Measurements from ENCODE around the gene TERF2IP.

Gene TERF2IP, protein sequence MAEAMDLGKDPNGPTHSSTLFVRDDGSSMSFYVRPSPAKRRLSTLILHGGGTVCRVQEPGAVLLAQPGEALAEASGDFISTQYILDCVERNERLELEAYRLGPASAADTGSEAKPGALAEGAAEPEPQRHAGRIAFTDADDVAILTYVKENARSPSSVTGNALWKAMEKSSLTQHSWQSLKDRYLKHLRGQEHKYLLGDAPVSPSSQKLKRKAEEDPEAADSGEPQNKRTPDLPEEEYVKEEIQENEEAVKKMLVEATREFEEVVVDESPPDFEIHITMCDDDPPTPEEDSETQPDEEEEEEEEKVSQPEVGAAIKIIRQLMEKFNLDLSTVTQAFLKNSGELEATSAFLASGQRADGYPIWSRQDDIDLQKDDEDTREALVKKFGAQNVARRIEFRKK

DNA sequence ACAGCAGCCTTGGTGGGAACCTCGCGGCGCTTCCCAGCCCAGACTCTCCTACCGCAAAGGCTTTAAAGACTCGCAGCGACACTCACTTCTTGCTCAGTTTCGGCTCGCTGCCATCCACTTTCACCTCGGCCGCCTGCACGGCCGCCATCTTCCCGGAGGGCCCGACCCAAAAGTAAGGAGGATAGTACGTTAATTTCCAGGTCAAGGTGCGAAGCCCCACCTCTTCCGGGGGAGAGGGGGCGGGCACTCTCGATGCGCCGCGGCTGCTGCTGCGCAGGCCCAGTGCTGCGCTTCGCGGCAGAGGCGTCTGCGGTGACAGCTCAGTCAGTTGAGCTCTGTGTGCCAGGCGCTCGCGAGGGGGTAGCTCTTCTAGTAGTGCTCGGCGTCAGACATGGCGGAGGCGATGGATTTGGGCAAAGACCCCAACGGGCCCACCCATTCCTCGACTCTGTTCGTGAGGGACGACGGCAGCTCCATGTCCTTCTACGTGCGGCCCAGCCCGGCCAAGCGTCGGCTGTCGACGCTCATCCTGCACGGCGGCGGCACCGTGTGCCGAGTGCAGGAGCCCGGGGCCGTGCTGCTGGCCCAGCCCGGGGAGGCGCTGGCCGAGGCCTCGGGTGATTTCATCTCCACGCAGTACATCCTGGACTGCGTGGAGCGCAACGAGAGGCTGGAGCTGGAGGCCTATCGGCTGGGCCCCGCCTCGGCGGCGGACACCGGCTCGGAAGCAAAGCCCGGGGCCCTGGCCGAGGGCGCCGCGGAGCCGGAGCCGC, at the start of gene TERF2IP, which contains the start of gene KARS1:
TSS of gene TERF2IP (plus strand) at position 282 of the 773 bp plus-strand sequence. CDS start at position 392, 110 bp downstream.
TSS of gene KARS1 (minus strand) at position 174 of the 773 bp plus-strand sequence. CDS start at position 148, 26 bp downstream.
- peak; percentile 72 to 80 for DNase-seq (ENCODE audit: low read depth in 2 of 2)

DNA sequence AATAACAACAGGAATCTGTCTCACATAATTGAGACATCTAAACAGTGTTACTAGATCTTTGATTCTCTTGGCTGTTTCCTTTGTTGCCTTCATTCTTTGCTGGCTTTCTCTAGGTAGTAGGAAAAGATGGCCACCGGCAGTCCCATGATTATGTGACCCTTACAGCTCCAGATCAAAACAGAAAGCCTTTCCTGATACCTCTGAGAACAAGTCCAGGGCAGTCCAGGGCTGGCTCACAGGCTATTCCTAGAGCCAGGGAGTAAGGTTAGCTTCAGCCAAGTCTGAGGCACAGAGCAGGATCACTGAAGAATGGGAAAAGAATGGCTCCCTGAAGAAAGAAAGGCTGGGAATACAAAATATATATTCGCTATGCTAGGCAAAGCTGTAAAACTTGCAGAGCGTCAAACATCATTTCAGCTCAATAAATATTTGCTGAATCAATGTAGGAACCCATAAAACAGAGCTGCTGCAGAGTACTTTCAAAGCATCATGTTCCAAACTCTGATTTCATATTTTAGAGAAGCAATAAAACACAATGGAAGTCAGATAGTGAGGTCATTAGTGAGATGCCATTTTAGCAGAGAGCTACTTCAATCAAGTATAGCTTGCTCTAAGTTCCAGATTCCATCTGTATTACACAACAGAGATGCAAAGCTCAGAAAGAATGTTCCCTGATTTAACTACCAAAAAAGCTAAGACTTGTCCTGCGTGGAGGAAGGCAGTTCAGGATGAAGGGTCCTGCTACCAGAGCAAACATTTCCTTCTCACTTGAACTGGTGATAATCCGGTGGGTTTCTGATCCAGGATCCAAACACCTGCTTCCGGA, 47.9 kb upstream of the TERF2IP start:
- DNase-seq (ENCODE audit: low read depth in 2 of 2): no peak

DNA sequence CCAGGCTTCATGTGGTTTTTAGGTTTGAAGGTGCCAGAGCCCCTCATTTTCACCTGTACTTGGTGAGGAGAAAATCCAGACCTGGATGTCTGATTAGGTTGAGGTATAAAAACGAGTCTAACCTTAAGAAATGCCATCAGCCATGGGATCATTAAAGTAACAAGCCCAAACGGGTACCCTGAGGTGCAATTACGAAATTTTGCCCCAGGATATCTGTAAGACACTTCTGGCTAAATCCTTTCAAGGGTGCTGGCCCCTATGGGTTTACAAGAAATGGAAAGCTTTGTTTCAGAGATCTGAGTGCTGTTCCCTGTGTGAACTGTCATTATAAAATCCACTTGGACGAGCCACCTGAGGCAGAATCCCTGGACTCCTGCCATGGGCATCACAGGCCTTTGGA, 44.3 kb upstream of the TERF2IP start:
- no peak for DNase-seq (ENCODE audit: low read depth in 2 of 2)

DNA sequence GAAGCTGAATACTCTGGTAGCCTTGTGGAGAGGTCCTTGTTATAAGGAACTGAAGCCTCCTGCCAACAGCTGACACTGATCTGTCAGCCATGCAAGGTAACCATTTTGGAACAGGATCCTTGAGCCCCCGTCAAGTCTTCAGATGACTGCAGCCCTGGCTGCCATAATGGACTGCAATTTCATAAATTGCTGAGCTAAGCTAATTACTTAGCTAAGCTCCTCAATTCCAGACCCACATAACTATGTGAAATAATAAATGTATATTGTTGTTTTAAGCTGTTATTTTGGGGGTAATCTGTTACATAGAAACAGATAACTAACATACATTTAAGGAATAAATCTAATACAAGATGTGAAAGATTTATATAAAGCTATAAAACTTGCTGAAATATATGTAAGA, 41.1 kb upstream of the TERF2IP start:
- no peak for DNase-seq (ENCODE audit: low read depth in 2 of 2)

DNA sequence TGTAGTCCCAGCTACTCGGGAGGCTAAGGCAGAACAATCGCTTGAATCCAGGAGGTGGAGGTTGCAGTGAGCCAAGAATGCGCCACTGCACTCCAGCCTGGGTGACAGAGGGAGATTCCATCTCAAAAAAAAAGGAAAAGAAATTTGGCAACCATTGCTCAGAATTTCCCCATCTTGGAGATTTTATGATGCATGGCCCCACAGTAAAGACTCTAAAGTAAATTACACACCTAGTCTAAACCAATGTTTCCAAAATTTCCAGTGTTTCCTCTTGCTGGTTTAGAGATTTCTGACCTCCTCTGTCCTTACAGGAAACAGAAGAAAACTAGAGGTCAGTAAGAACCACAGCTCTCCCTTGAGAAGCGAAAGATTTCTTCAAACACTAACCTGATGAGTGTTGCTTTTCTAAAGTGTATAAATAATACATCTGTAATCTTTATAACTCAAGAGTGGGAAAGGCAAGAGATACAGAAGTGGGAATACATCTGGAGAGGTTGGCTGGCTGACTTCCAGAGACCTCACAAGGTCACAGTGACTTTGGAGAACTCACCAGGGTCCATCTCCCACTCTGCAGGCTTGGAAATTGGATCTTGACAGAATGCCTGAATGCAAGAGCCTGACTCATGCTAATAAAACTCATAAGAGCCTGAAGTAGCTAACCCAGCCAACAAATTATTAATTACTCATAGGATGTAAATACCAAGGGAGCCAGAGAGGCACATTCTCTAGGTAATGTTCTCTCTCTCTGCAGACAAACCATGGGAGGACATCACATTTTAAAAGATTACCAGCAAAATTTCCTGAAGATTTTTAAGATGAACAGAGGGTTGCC, 33.3 kb upstream of the TERF2IP start:
- no peak for DNase-seq (ENCODE audit: low read depth in 2 of 2)

DNA sequence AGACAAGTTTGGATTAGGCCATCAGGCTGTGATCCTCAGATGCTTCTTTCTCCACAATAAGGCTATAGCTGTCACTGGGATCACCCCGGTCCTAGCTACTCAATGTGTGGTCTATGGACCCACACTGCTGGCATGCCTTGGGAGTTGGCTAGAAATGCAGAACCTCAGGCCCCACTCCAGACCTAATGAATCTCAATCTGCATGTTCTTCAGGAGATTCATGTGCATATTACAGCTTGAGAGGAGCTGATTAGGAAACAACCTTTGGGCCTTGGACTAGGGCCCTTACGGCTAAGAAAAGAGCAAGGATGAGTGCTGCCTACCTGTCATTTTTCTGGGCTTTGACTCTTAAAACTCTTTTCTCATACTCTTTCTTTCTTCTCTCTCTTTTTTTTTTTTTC, 32.0 kb upstream of the TERF2IP start:
- DNase-seq (ENCODE audit: low read depth in 2 of 2): no peak

DNA sequence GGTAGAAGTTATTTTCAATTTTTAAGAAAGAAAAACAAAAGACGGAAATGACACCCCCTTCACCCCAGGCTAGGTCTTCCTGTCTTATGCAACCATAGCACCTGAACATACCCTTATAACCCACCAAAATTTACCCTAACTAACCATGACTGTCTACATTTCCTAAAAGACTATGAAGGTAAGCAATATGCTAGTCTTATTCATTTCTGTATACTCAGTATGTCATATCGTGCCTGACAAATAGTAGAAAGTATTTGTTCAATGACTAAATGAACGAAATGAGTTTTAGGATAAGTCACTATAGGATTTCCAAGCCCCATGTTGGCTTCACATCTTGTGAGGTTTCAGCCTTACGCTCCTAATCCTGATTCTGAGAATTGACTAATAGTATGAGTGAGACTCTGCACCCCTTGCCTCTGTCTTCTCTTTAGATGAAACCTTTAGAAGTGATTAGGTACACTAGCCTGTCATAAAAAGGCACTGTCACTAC, 31.0 kb upstream of the TERF2IP start:
- DNase-seq (ENCODE audit: low read depth in 2 of 2): no peak

DNA sequence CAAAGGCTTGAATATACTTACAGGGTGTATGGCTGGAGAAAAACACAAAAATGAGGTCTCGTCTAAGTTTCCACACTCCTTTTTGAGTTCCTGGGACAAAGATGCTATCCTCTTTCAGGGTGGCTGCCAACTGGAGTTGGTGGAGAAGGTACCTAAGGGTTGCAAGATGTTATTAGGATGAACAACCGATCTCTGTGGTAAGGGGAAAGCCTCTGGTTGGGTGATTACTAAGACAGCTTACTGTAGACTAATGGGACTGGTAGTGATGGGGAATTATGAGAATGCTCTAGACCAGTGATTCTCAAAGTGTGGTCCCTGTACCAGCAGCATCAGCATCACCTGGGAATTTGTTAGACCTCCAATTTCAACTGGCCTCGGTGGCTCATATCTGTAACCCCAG, 30.5 kb upstream of the TERF2IP start:
- no peak for DNase-seq (ENCODE audit: low read depth in 2 of 2)

DNA sequence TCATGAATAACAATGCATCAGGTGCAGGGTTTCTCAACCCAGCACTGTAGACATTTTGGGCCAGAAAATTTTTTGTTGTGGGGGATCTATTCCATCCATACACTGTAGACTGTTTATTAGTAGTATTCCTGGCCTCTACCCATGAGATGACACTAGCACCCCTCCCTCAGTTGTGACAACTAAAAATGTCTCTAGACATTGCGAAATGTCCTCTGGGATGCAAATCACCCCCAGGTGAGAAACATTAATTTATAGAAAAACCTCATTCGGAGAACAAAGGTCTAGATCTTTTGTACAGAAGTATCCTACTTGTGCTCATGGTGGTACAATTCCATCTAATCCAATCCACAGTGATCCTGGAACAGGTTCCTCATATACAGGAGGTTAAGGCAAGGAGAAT, 28.8 kb upstream of the TERF2IP start:
- DNase-seq (ENCODE audit: low read depth in 2 of 2): no peak

DNA sequence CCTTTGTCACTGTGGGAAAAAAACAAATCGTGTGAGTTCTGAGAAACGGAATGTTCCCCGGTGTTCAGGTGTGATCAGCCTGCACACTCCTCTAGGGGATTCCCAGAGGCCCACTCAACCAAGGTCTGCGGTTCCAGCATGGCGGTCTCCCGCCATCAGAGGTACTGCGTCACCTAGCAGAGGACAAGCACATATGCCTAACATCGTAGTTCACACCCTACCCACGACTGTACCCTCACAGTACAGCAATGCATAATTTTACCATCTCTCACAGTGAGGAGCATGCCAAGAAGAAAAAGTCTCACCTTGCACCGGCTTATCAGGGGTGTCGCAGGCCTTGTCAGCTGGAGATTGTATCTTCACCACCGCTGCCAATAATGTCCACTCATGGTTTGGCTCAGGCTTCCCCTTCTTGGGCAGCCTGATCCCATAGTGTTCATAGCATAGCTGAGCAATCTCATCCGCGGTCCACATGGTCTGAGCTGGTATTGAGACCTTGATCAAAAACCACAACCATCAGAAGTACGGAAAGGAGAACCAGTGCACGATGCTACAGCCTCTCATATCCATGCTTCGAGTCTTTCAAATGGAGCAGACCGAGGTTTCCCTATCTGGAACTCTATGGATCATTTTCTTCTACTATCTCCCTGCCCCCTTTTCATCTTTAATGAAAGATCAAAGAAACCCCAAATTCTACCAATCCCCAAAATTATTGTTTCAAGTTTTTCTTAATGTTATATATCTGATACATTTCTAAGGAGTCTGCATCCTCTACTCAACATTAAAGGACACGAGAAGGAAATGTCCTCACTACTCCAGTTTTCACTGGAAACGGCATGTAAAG, 27.0 kb upstream of the TERF2IP start:
- DNase-seq (ENCODE audit: low read depth in 2 of 2): no peak

DNA sequence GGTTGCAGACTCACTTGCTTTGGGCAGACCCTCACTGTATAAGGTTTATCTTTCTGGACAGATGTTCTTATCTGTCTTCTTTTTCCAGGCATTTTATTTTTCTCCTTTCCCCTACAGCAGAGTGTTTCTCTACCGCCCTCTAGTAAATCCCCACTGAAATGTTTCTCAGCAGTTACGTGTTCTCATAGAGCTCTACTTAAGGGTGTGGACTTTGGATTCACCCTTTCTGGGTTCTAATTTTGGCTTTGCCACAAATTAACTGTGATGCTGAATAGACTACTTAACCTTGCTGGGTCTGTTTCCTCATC, 26.4 kb upstream of the TERF2IP start:
- no peak for DNase-seq (ENCODE audit: low read depth in 2 of 2)

DNA sequence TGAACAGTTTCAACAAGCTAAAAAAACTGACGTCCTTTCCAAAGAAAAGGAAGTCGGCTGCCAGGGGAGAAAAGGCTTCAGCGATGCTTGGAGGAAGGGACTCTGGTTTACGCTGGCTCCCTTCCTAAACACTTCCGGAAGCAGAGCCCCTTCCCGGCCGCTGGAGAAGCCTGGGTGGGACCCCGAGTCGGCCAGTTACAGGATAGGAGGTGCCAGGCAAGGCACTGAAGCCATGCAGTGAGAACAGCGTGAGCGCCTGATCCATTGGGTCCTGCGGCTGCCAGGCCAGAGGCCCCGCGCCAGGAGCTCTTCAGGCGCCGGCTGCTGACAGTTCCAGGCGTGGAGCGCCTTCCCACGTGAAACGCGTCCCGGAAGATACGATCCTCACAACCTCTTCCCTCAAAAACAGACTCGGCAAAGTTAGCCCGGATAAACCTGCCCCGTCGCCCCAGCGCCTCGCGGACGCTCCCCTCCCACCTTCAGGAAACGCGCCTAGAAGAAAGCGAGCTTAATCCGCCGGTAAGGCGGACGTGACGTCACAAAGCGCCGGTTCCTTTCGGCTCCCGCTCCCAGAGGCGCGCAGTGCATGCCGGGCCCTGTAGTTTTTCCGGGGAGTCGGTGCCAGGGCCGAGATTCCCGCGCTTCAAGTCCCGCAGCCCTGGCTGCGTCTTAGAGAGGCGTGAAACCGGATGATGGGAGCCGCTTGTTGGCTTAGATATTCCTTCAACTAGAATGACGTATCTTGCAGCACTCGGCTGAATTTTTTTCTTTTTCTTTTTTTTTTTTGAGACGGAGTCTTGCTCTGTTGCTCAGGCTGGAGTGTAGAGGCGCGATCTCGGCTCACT, 24.6 kb upstream of the TERF2IP start, which contains the start of gene ADAT1:
TSS of gene ADAT1 (minus strand) at position 521 of the 845 bp plus-strand sequence. CDS start 2,482 bp downstream, outside the sequence.
- peak; percentile 95 for DNase-seq (ENCODE audit: low read depth in 2 of 2)

DNA sequence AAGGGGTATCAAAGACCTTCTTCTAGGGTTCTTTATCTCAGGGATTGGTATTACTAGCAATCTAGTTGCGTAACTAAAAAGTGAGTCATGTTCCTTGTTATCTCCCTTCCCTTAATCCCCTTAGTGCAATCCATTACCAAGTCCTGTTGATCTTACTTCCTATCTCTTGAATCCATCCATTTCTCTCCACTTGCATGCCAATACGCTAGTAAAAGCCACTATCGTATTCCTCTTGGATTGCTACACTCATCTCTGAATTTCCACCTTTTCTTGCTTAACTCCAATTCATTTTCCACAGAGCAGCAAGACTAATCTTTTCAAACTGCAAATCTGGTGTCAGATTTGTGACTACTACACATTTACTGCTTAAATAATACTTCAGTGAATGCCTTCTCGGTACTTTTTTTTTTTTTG, 22.6 kb upstream of the TERF2IP start:
- no peak for DNase-seq (ENCODE audit: low read depth in 2 of 2)

DNA sequence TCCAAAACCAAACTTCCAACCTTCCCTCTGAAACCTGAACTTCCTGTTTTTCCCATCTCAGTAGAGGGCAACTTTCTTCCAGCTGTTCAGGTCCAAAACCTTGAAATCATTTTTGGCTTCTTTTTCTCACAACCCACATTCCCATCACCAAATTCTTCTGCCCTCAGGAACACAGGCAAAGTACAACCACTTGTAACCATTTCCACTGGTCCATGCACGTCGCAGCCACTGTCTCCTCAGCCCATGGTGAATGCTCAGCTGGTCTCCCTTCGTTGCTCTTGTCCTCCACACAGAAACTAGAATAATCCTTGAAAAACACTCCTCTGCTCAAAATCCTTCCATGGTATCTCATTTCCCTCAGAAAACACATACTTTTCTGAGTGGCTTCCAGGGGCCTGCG, 20.8 kb upstream of the TERF2IP start:
- no peak for DNase-seq (ENCODE audit: low read depth in 2 of 2)

DNA sequence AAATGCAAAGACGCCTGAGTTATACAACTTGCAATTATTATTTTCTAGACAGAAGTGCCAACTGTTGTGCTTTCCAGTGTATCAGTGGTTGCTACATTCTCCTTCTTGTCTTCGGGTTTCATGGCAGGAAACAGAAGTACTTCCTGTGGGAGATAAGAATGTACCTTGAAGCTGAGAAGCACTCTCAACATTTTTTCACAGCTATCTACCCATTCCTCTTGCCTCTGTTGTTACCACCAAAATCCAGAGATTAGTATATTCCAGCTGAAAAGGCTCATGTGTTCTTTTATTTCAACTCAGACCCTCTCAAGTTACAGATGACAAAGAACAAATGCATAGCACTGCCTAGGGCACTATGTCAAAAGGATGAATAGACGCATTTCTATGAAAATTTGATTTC, 19.7 kb upstream of the TERF2IP start:
- no peak for DNase-seq (ENCODE audit: low read depth in 2 of 2)

DNA sequence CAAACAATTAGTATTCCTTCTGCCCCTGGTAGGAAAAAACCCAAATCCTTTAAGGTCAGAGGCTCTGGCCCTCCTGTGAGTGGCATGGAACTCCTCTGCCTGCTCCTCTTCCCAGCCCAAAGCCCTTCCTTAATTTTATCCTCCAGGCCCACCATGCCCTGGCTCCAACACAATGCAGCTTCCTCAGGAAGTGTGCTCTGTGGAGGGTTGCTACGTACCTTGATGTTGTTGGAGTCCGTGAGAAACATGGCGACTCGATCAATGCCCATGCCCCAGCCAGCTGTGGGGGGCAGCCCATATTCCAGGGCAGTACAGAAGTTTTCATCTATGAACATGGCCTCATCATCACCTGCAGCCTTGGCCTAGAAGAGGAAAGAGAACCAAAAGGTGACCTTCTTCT, 19.2 kb upstream of the TERF2IP start:
- no peak for DNase-seq (ENCODE audit: low read depth in 2 of 2)

DNA sequence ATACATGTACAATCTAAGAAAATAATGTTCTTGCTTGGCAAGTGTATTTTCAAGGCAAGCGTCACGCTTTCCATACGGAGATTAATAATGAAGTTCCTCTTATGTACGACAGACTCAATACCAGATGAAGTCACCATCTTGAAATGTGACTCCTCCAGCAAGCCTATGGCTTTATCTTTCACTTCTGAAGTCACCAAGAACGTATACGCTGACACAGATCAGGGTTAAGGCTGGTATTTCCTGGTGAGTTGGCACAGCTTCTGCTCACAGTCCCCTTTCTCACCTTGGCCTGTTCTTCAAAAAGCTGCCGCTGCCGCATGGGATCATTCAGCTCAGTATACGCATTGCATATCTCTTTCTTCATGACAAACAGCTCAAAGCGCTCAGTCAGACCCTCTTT, 18.4 kb upstream of the TERF2IP start:
- no peak for DNase-seq (ENCODE audit: low read depth in 2 of 2)

DNA sequence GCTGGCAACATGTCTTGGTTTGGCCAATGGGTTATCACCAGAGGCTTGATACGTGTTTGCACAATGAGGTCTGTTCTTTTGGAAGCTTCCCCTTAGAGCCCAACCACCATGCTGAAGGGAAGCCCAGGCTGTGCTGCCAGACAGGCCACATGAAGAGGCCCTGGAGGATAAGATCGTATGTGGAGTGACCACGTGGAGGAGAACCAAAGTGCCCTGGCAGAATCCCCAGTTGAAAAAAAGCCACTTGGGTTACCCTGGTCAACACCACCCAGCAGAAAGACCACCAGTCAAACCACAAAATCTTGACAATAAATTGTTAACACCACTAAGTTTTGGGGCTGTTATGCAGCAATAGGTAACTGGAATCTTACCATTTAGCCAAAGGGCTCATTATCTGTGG, 17.5 kb upstream of the TERF2IP start:
- no peak for DNase-seq (ENCODE audit: low read depth in 2 of 2)

DNA sequence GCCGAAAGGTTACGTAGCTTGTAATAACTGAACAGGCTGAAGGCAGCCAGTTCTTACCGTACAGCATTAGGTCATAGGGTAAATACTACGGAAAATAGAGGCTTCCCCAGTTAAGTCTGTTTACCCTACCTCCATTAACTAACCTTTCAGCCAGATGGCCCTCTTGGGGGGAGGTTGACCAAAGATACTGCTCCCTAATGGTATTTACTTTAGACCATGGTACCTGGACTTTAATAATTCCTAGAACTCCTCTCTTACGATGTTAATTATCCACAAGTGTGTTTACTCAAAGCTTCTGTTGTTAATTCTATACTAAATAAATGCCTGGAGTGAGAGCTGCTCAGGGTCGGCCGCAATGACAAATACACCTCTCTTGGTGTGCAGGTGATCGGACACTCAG, 14.7 kb upstream of the TERF2IP start:
- no peak for DNase-seq (ENCODE audit: low read depth in 2 of 2)
